ENCODE data around the gene GPR27. TPM values are rescaled to one million over a fixed set of nuclear protein-coding genes. Genes with fewer than 3 reads are reported as not detected.

Gene GPR27
- total and polyA plus RNA-seq, 4 donors: 0.59 to 7.7 (median 3.2) TPM

DNA sequence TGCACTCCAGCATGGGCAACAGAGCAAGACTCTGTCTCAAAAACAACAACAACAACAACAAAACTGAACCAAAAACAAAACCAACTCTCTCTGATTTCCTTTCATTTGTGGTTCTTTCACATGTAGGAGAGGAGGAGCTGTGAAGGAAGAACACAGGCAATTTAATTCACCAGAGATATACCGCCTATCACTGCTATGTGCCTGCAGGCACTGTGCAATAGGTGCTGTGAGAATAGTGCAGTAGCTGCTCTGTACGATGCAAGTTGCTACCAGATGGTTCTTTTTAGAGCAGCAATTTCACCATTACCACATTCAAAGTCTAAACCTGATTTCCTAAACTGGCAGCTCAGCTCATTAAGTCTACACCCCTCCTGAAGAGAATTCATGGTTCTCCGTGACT is 42.6 kb downstream of the GPR27 start:
- Histone ChIP-seq H3K27me3 (ENCODE audit: control insufficient read depth in 3 of 3, insufficient read depth in 3 of 3, low read length in 2 of 3) (peaks cover 0 to 32% (median 31%) of the 10 kb centered on the region in 3 donors), H3K9ac (ENCODE audit: insufficient read depth in 1 of 2, low read length in 2 of 2) (no peak overlapping the region), H3K36me3 (ENCODE audit: control insufficient read depth in 4 of 4, insufficient read depth in 4 of 4, low read length in 4 of 4) (no peaks in the 10 kb centered on the region), H3K4me1 (ENCODE audit: control insufficient read depth in 5 of 5, insufficient read depth in 5 of 5, low read length in 5 of 5) (no peaks in the 10 kb centered on the region), H3K9me3 (ENCODE audit: control insufficient read depth in 4 of 4, insufficient read depth in 3 of 4, low read length in 3 of 4) (no peaks in the 10 kb centered on the region), H3K27ac (ENCODE audit: low read depth in 1 of 2, low read length in 1 of 2) (no peak overlapping the region), H3K4me3 (no peak overlapping the region)
- WGBS, 2 donors: 90 to 91% methylated on average over 3 of the region's 3 CpGs
- TF ChIP-seq, protein P1, sequence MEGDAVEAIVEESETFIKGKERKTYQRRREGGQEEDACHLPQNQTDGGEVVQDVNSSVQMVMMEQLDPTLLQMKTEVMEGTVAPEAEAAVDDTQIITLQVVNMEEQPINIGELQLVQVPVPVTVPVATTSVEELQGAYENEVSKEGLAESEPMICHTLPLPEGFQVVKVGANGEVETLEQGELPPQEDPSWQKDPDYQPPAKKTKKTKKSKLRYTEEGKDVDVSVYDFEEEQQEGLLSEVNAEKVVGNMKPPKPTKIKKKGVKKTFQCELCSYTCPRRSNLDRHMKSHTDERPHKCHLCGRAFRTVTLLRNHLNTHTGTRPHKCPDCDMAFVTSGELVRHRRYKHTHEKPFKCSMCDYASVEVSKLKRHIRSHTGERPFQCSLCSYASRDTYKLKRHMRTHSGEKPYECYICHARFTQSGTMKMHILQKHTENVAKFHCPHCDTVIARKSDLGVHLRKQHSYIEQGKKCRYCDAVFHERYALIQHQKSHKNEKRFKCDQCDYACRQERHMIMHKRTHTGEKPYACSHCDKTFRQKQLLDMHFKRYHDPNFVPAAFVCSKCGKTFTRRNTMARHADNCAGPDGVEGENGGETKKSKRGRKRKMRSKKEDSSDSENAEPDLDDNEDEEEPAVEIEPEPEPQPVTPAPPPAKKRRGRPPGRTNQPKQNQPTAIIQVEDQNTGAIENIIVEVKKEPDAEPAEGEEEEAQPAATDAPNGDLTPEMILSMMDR (IDR thresholded peaks at IDR 0.05; ENCODE audit: control extremely low read depth, extremely low read depth): no peak
- no peak for DNase-seq
- ATAC-seq (ENCODE audit: insufficient read depth, low FRiP score): no peak

DNA sequence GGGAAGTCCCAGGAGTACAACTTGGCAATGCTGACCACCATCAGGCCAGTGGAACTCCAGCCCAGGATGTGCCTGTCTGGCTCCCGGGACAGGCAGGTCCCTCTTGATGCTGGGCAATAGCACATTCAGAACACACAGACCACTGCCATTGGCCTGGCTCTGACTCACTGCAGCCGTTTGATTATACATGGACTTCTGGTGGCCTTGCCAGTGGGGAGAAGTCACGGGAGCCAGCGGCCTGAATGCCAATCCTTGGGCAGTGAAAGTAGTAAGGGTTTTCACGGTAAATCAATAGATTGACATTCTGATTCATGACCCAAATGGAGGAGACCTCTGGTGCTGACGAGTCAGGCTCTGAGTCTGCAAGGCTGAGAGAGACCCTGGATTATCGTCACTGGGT is 43.8 kb downstream of the GPR27 start:
- TF ChIP-seq, protein P1 (IDR thresholded peaks at IDR 0.05; ENCODE audit: control extremely low read depth, extremely low read depth): no peak
- Histone ChIP-seq H3K27me3 (ENCODE audit: control insufficient read depth in 3 of 3, insufficient read depth in 3 of 3, low read length in 2 of 3) (peaks cover 5 to 31% (median 28%) of the 10 kb centered on the region in 3 donors), H3K27ac (ENCODE audit: low read depth in 1 of 2, low read length in 1 of 2) (no peak overlapping the region)

DNA sequence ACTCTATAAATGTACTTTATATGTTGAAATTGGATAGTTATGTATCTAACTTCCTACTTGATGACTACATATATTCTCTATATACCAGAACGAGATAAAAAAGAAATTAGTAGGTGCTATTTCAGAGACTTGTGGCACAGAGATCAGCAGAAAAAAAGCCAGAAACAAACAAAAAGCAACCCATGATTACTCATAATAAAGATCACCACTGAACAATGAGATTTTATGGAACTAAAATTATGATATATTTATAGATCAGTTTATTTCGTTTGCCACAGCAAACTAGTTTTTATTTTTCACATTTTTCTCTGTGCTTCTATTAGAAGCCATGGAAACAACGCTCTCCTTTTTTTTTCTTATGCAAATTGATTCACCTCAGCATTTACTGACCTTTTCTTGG is 46.4 kb downstream of the GPR27 start:
- H3K27ac ChIP-seq (ENCODE audit: low read depth in 1 of 2, low read length in 1 of 2): no peak overlapping the region
- no peak overlapping the region for H3K9ac ChIP-seq (ENCODE audit: insufficient read depth in 1 of 2, low read length in 2 of 2)
- H3K4me1 ChIP-seq (ENCODE audit: control insufficient read depth in 5 of 5, insufficient read depth in 5 of 5, low read length in 5 of 5): no peaks in the 10 kb centered on the region
- ATAC-seq (ENCODE audit: insufficient read depth, low FRiP score) (no peak), DNase-seq (no peak)
- TF ChIP-seq, protein P1 (IDR thresholded peaks at IDR 0.05; ENCODE audit: control extremely low read depth, extremely low read depth): no peak
- H3K9me3 ChIP-seq (ENCODE audit: control insufficient read depth in 4 of 4, insufficient read depth in 3 of 4, low read length in 3 of 4): no peaks in the 10 kb centered on the region
- no peaks in the 10 kb centered on the region for H3K36me3 ChIP-seq (ENCODE audit: control insufficient read depth in 4 of 4, insufficient read depth in 4 of 4, low read length in 4 of 4)
- WGBS, 2 donors: 58 to 86% methylated on average over 3 of the region's 3 CpGs
- H3K27me3 ChIP-seq (ENCODE audit: control insufficient read depth in 3 of 3, insufficient read depth in 3 of 3, low read length in 2 of 3): peaks cover 7 to 24% (median 17%) of the 10 kb centered on the region in 3 donors
- no peak overlapping the region for H3K4me3 ChIP-seq

More for the DNA sequence above, 43.8 kb downstream of the GPR27 start:
- no peak for DNase-seq
- Histone ChIP-seq H3K9me3 (ENCODE audit: control insufficient read depth in 4 of 4, insufficient read depth in 3 of 4, low read length in 3 of 4) (no peaks in the 10 kb centered on the region), H3K9ac (ENCODE audit: insufficient read depth in 1 of 2, low read length in 2 of 2) (no peak overlapping the region), H3K4me1 (ENCODE audit: control insufficient read depth in 5 of 5, insufficient read depth in 5 of 5, low read length in 5 of 5) (no peaks in the 10 kb centered on the region), H3K4me3 (no peak overlapping the region), H3K36me3 (ENCODE audit: control insufficient read depth in 4 of 4, insufficient read depth in 4 of 4, low read length in 4 of 4) (no peaks in the 10 kb centered on the region)
- ATAC-seq (ENCODE audit: insufficient read depth, low FRiP score): no peak
- 89 to 90% methylated on average over 7 of the region's 7 CpGs for WGBS, 2 donors

DNA sequence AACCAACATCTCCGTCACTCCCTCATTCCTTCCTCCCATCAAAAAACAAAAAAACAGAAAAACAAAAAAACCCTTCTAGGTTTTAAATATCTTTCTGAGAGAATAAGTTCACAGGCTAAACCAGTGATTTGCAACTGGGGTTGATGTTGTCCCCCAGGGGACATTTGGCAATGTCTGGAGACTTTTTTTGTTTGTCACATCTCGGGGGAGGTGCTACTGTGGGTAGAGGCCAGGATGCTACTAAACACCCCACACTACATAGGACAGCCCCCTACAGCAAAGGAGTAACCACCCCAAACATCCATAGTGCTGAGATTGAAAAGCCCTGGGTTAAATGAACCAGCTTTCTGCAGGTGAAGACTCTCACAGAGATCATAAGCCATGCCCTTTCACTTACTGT is 48.3 kb downstream of the GPR27 start:
- no peak for DNase-seq
- Histone ChIP-seq H3K27ac (ENCODE audit: low read depth in 1 of 2, low read length in 1 of 2) (no peak overlapping the region), H3K9me3 (ENCODE audit: control insufficient read depth in 4 of 4, insufficient read depth in 3 of 4, low read length in 3 of 4) (no peaks in the 10 kb centered on the region), H3K9ac (ENCODE audit: insufficient read depth in 1 of 2, low read length in 2 of 2) (no peak overlapping the region), H3K27me3 (ENCODE audit: control insufficient read depth in 3 of 3, insufficient read depth in 3 of 3, low read length in 2 of 3) (peaks cover 7 to 18% (median 15%) of the 10 kb centered on the region in 3 donors), H3K4me1 (ENCODE audit: control insufficient read depth in 5 of 5, insufficient read depth in 5 of 5, low read length in 5 of 5) (no peaks in the 10 kb centered on the region), H3K36me3 (ENCODE audit: control insufficient read depth in 4 of 4, insufficient read depth in 4 of 4, low read length in 4 of 4) (no peaks in the 10 kb centered on the region), H3K4me3 (no peak overlapping the region)
- TF ChIP-seq, protein P1 (IDR thresholded peaks at IDR 0.05; ENCODE audit: control extremely low read depth, extremely low read depth): no peak
- WGBS, 2 donors: 87 to 91% methylated on average over 2 of the region's 2 CpGs
- no peak for ATAC-seq (ENCODE audit: insufficient read depth, low FRiP score)
